Spleen (tissue), 7 donors: ENCODE data around the gene PSMG3.

ENCODE experiments used
- POLR2A ChIP-seq, 3 donors: fragments of 450-650 bp; IDR thresholded peaks; one replicate each; pipeline ENCODE4 v1.5.1; 2017; ENCODE audit warnings: antibody characterized with exemption in 3 of 3, mild to moderate bottlenecking in 1 of 3
- TF ChIP-seq, protein P1 (sequence below), 11 experiments: fragments of 200-600 bp in 7 of 11; fragments of 450-650 bp in 4 of 11; sonication (generic) in 4 of 11; IDR thresholded peaks in 8 of 11; conservative IDR thresholded peaks in 3 of 11; 1 replicate in 7 of 11; 2 replicates in 4 of 11; pipeline versions ENCODE4 v1.4.0 to v1.8.0; 2016 to 2021; ENCODE audit warnings: antibody characterized with exemption in 11 of 11, inconsistent platforms in 4 of 11, mild to moderate bottlenecking in 1 of 11
- donor health status: DM: no; HTN: no; CAD: no; lungs with moderate emphysema.
- donor health status: DM: no; HTN: no; CAD: no.
- donor health status: DM: no; HTN: no; CAD: no.

- TF ChIP-seq, protein P1, sequence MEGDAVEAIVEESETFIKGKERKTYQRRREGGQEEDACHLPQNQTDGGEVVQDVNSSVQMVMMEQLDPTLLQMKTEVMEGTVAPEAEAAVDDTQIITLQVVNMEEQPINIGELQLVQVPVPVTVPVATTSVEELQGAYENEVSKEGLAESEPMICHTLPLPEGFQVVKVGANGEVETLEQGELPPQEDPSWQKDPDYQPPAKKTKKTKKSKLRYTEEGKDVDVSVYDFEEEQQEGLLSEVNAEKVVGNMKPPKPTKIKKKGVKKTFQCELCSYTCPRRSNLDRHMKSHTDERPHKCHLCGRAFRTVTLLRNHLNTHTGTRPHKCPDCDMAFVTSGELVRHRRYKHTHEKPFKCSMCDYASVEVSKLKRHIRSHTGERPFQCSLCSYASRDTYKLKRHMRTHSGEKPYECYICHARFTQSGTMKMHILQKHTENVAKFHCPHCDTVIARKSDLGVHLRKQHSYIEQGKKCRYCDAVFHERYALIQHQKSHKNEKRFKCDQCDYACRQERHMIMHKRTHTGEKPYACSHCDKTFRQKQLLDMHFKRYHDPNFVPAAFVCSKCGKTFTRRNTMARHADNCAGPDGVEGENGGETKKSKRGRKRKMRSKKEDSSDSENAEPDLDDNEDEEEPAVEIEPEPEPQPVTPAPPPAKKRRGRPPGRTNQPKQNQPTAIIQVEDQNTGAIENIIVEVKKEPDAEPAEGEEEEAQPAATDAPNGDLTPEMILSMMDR (IDR thresholded peaks at IDR 0.05 in 8 of 11, conservative IDR thresholded peaks at IDR 0.05 in 3 of 11) = no peak
- TF ChIP-seq POLR2A (IDR thresholded peaks at IDR 0.05) = no peak
Measured at GRCh38 chr7:1538544-1539180, 31.2 kb downstream of the PSMG3 start.
